Measurements from ENCODE around the gene NPFFR1.
A peak's percentile ranks its signal among the peaks of the same experiment; 100 is the strongest.
"Not testable (repeated sequence)": the region's sequence is repeated elsewhere in the genome, so short reads cannot be mapped to it uniquely, and the experiment has no call there.

The NPFFR1 gene

DNA sequence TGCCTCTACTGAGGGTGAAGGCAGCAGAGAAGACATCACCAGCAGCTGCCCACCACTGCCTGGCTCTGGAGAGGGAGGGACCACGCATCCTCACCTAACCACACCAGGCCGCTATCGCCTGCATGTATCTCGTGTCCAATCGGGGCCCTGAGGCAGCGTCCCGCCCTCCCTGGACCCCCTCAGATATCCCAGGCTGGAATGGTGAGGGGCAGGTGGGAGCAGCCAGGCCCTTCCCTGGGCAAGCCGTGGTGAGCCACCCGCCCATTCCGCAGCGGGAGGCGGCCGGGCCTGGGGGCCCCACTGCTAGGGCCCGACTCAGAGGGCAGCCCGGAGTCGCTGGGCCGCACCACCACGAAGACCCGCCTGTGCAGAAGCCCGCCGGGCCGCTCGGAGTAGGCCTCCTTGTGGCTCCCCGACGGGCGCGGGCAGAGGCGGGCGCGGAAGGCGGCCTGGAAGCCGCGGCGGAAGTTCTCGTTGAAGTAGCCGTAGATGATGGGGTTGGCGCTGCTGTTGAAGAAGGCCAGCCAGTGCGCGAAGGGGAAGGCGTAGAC, 29.0 kb downstream of the NPFFR1 start:
- no peak for DNase-seq

DNA sequence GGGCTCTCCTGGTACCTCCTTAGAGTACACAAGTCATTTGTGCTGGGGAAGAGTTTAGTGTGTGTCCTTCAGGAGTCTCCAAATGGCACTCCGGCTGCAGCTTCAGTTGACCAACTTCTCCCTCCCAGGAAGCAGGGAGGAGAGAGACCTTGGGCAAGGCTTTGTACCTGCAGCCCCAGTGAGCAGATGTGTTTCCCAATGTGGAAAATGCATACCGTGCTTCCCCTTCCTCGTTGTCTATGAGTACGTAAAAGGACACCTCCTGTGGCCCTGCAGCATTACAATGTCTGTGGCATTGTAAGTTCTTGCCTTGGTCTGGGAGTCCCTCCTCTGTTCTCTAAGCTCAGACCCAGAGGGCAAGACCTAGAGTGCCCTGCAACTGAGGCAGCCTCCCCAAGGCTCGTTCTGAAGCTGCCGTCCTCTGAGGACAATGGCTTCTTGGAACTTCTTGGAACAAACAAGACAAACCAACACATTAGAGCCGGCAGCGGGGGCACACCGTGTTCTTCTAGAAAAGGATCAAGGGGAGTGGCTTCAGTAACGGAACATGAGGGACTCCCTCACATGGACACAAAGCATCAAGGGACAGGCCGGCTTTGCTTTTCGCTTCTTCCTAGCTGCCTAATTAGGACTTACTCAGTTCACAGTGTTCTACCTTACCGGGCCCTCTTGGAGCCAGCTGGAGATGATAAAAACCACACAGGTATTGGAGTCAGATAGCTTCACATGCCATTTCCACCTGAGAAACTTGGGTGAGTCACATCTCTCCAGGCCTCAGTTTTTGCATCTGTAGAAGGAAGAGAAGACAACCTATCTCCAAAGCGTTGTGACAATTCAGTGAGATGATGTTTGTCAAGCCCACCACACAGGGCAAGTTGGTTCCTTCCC, 29.7 kb downstream of the NPFFR1 start:
- DNase-seq = no peak

DNA sequence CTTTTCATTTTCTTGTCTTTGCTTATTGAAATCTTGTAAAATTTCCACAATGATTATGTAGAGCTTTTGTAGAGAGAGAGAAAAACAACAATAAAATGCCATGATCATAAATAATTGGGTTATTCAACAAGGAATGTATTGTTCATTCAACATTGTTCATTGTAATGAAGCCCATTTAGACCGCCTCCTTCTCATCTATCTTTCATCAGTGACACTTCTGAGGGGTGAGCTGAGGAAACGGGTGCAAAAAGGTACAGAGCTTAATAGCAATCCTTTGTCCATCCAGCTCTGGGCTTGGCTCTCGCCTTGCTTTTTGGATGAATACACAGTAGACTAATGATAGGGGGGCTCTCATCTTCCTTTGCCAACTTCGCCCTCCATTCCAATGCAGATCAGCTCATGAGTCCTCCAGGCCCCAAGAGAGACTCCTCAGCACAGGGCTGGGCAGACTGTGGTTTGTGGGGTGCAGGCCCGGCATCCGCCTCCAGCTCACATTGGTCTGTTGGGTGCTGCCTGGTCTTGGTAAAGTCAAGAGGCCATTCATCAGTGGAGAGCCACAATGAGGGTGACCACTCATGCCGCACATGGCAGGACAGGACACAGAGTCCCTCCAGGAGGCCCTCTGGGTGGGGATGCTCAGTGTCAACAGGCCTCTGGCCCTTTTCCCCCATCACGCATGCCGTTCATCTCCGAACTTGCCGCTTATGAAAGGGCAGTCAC, 32.7 kb downstream of the NPFFR1 start:
- no peak for DNase-seq

DNA sequence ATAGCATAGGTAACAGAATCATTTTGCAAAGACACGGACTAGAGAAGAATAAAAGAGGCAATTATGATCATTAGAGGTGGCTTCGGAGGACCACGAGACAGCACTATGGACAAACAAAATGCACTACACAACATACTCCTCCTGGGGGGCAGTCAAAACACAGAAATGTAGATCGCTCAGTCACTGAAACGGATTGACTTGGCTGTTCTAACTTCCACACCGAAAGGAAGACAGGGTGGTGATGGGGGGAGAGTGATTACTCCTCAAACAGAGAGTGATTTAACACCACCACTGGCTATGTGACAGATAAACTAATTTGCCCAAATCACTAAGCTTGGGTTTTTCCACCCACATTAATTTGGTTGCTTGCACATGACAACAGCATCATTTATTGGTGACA, 36.4 kb downstream of the NPFFR1 start:
- DNase-seq = no peak

DNA sequence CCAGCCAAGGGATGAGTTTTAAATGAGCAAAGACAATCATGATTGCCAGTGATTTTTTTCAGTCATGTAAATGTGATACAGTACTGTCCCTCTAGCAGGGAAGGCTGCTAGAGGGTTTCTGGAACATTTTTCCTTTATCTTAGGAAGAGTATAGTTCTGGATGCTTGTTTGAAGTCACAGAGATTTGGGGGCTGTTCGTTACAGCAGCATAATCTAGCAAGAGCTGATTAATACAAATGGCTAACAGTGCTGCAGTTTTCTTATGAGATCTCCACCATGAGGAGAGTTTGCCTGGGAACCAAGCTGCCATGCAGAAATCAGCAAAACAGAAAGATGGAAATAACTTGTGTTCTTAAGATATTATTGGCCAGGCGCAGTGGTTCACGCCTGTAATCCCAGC, 42.7 kb downstream of the NPFFR1 start:
- DNase-seq = no peak

DNA sequence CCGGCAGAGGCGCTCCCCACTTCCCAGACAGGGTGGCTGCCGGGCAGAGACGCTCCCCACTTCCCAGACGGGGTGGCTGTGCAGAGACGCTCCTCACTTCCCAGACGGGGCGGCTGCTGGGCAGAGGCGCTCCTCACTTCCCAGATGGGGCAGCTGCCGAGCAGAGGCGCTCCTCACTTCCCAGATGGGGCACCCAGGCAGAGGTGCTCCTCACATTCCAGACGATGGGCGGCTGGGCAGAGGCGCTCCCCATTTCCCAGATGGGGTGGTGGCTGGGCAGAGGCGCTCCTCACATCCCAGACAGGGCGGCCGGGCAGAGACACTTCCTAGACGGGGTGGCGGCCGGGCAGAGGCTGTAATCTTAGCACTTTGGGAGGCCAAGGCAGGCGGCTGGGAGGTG, 43.8 kb downstream of the NPFFR1 start:
- not testable (repeated sequence) for DNase-seq

DNA sequence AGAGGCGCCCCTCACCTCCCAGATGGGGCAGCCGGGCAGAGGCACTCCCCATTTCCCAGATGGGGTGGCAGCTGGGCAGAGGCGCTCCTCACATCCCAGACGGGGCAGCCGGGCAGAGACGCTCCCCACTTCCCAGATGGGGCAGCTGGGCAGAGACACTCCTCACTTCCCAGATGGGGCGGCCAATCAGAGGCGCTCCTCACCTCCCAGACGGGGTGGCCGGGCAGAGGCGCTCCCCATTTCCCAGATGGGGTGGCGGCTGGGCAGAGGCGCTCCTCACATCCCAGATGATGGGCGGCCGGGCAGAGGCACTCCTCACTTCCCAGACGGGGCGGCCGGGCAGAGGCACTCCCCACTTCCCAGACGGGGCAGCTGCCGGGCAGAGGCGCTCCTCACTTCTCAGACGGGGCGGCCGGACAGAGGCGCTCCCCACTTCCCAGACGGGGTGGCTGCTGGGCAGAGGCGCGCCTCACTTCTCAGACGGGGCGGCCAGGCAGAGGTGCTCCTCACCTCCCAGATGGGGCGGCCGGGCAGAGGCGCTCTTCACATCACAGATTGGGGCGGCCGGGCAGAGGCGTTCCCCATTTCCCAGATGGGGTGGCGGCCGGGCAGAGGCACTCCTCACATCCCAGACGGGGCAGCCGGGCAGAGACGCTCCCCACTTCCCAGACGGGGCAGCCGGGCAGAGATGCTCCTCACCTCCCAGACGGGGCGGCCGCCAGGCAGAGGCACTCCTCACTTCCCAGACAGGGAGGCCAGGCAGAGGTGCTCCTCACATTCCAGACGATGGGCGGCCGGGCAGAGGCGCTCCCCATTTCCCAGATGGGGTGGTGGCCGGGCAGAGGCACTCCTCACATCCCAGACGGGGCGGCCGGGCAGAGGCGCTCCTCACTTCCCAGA, 44.5 kb downstream of the NPFFR1 start:
- not testable (repeated sequence) for DNase-seq

DNA sequence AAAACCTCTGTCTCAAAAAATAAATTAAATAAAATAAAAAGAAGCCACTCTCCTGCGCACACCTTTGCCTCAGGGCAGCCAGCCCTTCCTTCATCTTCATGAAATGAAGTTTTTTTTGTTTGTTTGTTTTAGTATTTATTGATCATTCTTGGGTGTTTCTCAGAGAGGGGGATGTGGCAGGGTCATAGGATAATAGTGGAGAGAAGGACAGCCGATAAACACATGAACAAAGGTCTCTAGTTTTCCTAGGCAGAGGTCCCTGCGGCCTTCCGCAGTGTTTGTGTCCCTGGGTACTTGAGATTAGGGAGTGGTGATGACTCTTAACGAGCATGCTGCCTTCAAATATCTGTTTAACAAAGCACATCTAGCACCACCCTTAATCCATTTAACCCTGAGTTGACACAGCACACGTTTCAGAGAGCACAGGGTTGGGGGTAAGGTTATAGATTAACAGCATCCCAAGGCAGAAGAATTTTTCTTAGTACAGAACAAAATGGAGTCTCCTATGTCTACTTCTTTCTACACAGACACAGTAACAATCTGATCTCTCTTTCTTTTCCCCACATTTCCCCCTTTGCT, 45.8 kb downstream of the NPFFR1 start:
- not testable (repeated sequence) for DNase-seq

DNA sequence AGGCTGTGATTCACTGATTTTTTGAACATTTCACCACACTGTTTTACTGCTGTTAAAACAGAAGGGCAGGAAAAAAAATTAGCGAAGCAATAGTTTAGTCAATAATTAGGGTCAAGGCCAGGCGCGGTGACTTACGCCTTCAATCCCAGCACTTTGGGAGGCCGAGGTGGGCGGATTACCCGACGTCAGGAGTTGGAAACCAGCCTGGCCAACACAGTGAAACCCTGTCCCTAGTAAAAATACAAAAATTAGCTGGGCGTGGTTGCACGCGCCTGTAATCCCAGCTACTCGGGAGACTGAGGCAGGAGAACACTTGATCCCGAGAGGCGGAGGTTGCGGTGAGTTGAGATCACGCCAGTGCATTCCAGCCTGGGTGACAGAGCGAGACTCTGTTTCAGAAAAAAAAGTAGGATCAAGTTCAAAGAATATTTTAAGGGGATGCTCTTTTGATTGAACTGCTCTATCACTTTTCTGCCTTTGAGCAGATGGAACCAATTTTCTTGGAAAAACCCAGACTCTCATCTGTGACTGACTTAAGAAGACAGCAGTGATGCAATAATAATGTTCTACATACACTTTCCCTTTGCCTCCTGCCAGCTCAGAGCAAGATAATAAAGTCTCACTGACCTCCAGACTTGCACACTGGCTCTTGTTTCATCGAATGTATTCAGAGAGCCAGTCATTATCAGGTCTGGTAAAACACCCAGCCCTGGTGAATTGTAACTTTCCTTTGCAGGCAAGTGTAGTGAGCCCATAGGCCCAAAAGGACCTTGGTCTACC, 48.9 kb downstream of the NPFFR1 start:
- DNase-seq = no peak

DNA sequence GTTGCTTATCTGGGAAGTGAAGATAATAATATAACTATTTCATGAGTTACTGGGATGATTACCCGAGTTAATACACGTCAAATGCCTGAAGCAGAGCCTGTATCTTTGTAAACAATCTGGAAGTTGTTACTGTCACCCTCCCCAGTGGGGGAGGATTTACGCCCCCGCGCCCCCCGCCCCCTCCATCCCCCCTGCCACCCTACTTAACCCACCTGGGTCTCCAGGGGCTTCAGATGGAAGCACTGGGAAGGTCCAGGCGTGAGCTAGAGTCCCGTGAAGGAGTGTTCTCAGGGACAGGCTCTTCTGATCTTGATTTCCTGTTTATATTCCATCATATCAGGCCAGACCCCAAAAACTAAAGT, 49.9 kb downstream of the NPFFR1 start:
- DNase-seq = no peak

DNA sequence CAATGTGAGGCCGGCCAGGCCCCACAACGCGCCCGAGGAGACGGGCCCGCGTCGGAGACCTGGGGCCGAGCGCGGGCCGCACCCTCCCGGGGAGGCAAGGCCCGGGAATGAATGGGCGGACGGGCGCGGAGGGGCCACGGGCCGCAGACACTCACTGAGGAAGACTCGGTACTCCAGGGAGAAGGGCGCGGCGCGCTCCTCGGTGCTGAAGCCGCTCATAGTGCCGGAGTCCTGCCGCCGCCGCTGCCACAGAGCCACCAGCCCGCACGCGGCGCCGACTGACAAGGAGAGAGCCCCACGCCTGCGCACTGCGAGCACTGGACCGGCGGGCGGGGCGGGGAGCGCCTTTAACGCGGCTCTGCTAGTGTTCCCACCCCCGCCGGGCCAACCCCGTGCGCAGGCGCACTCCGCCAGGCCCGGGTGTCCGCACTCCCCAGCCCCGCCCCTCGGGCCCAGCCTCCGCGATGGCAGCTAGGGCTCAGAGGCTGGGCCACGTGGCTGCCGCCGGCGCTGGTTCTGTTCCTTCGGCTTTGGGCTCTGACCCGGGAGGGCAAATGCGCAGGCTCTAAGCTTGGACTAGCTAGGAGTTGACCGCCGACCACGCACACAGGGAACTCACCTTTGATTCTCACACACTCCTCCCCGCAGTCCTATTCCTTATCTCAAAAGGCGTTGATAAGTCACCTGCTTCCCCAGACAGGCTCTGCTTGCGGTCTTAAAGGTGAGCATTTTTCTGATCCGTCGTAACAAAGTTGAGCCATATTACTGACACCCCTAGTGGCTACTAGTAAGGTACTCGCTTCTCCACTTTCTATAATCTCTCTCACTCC, 50.5 kb downstream of the NPFFR1 start, which contains the start of gene PPA1:
TSS of gene PPA1 (minus strand) at position 321 of the 830 bp plus-strand sequence. CDS start at position 219, 102 bp downstream.
- peak; percentile 100 for DNase-seq

DNA sequence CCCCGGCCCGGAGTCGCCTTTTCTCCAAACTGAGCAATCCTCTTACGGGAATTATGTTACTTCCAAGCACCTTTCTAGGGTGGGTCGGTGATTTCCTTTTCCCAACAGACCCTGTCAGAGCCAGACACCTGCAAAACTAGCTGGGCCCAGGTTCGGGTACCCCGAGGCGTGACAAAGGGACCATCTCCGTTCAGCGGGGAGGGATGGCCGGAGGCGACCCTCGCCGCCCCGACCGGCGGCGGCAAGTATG, 51.0 kb downstream of the NPFFR1 start:
- no peak for DNase-seq

DNA sequence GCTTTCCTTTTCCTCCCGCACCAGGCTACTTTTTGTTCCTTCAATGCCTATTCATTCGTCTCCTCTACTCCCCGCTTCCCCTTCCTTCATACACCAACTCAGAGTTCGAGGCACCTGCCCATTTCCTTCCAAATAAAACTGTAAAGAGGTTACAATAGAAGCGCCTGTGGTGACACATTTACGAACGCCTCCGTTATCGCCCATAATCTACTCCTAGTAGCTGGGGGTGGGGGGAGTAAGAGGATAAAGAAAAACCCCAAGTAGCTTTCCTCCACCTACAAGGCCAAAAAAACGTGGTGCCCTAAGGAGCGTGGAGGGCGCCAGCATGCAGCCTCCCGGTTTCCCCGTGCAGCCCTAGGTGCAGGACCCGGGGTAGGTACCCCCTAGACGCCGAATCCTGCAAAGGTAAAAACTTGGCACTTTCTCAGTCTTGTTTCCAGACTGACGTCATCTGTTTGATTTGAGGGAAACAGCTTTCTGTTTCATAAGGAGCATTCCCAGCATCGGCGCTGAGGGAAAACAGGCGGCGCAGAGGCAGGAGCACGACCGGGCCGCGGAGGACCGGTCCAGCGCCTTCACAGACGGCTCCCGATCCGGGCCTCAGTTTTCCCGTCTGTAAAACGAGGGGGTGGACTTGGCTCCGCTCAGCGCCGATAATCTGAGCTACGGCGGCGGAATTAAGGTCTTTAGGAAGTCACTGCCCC, 51.5 kb downstream of the NPFFR1 start:
- peak; percentile 57 for DNase-seq

DNA sequence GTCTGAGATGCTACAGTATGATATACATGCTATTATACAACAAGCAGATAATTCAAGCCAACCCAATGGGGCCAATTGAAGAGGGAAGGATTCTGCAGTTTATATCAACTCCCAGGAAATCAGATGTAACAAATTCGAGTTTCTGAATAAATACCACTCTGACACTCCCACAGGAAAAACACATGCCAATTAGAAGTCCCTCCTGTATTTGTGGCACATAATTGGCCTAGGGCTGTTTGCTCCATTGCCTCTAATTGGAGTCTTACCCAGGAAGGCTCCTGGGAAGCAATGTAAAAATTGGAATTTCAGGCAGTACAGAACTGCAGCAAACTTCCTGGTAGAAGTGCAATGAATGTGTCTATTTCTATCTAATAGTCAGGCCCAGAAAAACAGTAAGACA, 55.3 kb downstream of the NPFFR1 start:
- no peak for DNase-seq

DNA sequence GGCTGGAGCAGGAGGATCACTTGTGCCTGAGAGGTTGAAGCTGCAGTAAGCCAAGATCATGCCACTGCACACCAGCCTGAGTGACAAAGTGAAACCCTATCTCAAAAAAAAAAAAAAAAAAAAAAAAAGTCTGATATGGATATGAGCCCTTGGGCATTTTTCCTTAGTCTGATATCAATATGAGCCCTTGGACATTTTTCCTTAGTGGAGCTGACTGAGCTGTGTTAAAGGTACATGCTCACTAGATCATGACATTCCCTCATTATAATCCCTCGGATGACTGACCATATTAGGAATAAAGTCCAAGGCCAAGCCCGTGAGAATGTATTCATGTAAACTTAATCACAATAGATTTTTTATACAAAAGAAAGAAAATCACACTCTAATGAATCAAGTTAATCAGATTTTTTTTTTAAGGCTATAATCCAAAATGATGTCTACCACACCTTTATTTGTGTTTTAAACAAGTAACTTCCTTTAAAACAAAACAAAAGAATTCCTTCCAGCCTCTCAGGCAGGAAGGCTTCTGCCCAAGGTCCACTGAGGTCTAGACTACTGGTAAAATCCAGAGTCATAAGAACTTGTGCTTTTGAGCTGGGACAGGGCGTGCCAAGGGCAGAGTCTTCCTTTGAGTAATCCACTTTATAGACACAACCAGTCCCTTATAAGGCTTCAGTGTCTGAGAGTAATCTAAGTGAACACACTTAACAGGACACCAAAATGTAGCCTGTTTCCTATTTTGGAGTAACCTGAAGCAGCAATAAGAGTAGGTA, 56.1 kb downstream of the NPFFR1 start:
- DNase-seq = no peak

DNA sequence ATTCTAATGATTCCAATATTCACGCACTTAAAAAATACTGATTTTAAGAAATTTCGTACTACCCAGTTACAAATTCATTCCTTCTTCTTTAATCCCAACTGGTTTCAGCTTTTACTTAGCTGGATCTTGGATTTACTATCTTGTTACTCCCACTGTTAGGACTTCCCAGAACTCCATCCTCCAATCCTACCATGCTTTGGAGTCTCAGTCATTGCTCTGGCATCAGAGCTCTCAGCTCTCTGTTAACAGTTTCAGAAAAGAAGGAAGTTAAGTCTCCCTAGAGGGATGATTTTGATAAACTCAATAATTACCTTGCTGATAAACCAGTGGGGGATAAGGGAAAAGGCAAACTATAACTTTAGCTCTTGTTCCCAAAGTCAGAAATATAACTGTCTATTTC, 60.1 kb downstream of the NPFFR1 start:
- no peak for DNase-seq

DNA sequence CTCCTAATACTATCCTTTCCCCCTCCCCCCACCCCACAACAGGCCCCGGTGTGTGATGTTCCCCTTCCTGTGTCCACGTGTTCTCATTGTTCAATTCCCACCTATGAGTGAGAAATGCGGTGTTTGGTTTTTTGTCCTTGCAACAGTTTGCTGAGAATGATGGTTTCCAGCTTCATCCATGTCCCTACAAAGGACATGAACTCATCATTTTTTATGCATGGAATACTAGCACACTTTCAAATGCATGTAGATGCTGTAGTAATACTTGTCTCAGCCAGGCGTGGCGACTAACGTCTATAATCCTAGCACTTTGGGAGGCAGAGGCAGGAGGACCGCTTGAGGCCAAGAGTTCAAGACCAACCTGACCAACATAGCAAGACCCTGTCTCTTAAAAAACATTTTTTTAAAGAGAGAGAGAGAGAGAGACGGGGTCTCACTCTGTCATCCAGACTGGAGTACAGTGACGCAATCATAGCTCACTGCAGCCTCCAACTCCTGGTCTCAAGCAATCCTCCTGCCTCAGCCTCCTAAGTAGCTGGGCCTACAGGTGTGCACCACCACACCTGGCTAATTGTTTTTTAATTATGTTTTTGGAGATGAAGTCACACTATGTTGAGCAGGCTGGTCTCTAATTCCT, 60.9 kb downstream of the NPFFR1 start:
- not testable (repeated sequence) for DNase-seq

DNA sequence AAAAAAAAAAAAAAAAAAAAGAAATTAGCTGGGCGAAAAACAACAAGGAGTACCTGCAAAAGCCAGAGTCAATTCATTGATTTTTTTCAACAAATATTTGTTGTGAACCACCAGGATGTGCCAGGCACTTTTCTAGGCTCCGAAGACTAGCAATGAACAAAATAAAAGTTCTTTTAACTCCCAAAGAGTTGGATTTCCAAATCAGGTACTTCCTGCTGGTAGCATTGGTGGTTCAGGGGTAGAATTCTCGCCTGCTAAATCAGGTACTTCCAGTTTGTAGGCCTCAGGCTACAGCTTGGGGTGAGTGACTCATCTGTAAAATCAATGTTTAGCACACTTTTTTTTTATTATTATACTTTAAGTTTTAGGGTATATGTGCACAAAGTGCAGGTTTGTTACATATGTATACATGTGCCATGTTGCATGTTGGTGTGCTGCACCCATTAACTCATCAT, 61.4 kb downstream of the NPFFR1 start:
- DNase-seq = no peak

DNA sequence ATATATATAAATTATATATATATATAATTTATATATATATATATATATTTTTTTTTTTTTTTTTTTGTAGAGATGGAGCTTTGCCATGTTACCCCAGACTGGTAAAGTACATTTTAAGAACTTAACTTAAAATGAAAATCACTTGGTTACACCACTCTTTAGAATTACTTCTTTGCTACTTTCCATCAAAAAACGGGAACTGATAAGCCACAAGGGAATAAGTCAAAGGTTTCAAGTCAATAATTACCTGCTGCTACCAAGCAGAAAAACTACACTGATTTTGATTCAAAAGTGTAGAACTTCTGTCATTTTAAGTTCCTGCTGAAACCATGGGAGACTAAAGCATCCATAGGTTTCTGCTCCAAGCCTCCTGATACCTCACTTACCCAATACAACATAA, 62.8 kb downstream of the NPFFR1 start:
- no peak for DNase-seq

All from activated naive CD4-positive, alpha-beta T cell treated with Interleukin-2 at 50 U/mL for 16 hours (primary cell).